Testis (tissue), 3 donors: ENCODE data around the gene PAFAH2. TPM values are rescaled to one million over a fixed set of nuclear protein-coding genes. Genes with fewer than 3 reads are reported as not detected.

Experiments used
- DNase-seq: peaks from one replicate; pipeline ENCODE4 v3.0.0-alpha.2; 2019
- H3K27ac ChIP-seq, 2 donors: fragments of 200-600 bp; sonication (generic); one replicate each; pipeline ENCODE4 v1.5.1; 2019
- H3K27me3 ChIP-seq: fragments of 200-600 bp; sonication (generic); one replicate; pipeline ENCODE4 v1.5.1; 2019
- H3K36me3 ChIP-seq: fragments of 200-600 bp; sonication (generic); one replicate; pipeline ENCODE4 v1.5.1; 2017; ENCODE audit warnings: low read depth; ENCODE audit errors: missing control alignments
- H3K4me1 ChIP-seq: fragments of 200-600 bp; sonication (generic); one replicate; pipeline ENCODE4 v1.5.1; 2019
- H3K4me3 ChIP-seq, 2 donors: fragments of 200-600 bp; sonication (generic); one replicate each; pipeline ENCODE4 v1.5.1; 2017 to 2019
- H3K9me3 ChIP-seq: fragments of 200-600 bp; sonication (generic); one replicate; pipeline ENCODE4 v1.5.1; 2017
- POLR2A ChIP-seq: fragments of 450-650 bp; IDR thresholded peaks from one replicate; pipeline ENCODE4 v1.6.1; 2017; ENCODE audit warnings: antibody characterized with exemption, mild to moderate bottlenecking, moderate library complexity
- WGBS, 2 donors: methylation state at CpG; one replicate each; pipeline ENCODE4 v1.1.5; 2018; 5-methylcytosine and 5-hydroxymethylcytosine counted together
- intact Hi-C: fragments of 100-400 bp; cut with DNase I; formaldehyde crosslinking; loops from one replicate; pipeline ENCODE4 v1.15.1; 2023; ENCODE audit warnings: low total_unique reads
- polyA plus RNA-seq: library from polyadenylated mRNA; stranded (reverse); fragments of 350-450 nt; fragmentation: Illumina TruSeq; extraction: RNeasy Lipid Tissue Mini Kit (QIAGEN cat#74804); gene quantifications from one replicate; pipeline ENCODE4 v1.2.3, GENCODE V29; 2014; ENCODE audit warnings: low read depth, low replicate concordance; ENCODE audit not compliant: insufficient read depth
- total RNA-seq, 2 donors: library from RNA; depleted of rRNA; stranded (reverse); fragments of >200 nt; gene quantifications; one replicate each; pipeline ENCODE4 v1.2.3, GENCODE V29; 2016
- TF ChIP-seq, protein P1 (sequence below), 3 experiments: fragments of 450-650 bp in 2 of 3; fragments of 200-600 bp in 1 of 3; sonication (generic) in 1 of 3; IDR thresholded peaks; one replicate each; pipeline ENCODE4 v1.5.1; 2016 to 2019; ENCODE audit warnings: antibody characterized with exemption in 3 of 3, mild to moderate bottlenecking in 2 of 3, moderate library complexity in 1 of 3

PAFAH2 gene
- total and polyA plus RNA-seq, 3 donors from 2014 or later = 14.5 to 24.1 (median 18.9) TPM

DNA sequence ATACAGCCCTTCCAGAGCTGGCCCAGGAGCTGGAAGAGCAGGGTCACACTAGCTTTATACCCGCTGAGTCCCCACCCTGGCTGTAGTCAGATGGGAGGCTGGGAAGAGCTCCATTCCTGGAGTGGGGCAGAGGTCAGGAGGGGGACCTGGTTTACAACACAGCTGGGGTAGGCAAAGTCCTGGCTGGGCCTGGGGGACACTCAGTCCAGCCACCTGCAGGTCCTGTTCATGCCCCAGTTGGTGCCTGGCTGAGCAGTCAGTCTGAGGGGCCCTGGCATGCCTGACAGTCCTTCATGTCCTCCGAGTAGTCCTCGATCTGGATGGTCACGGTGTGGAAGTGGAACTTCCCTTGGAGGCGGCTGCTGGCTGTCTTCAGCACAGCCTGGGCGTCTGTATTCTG, 41.0 kb upstream of the PAFAH2 start:
- H3K4me1 ChIP-seq = peaks cover 14% of the 10 kb centered on the region
- no peak overlapping the region for H3K4me3 ChIP-seq
- no peak for DNase-seq
- TF ChIP-seq POLR2A = no peak
- TF ChIP-seq, protein P1, sequence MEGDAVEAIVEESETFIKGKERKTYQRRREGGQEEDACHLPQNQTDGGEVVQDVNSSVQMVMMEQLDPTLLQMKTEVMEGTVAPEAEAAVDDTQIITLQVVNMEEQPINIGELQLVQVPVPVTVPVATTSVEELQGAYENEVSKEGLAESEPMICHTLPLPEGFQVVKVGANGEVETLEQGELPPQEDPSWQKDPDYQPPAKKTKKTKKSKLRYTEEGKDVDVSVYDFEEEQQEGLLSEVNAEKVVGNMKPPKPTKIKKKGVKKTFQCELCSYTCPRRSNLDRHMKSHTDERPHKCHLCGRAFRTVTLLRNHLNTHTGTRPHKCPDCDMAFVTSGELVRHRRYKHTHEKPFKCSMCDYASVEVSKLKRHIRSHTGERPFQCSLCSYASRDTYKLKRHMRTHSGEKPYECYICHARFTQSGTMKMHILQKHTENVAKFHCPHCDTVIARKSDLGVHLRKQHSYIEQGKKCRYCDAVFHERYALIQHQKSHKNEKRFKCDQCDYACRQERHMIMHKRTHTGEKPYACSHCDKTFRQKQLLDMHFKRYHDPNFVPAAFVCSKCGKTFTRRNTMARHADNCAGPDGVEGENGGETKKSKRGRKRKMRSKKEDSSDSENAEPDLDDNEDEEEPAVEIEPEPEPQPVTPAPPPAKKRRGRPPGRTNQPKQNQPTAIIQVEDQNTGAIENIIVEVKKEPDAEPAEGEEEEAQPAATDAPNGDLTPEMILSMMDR (IDR thresholded peaks at IDR 0.05) = no peak
- no peak overlapping the region for H3K27ac ChIP-seq
- 87% methylated on average over 6 of the region's 6 CpGs; no CpG with 5 or more reads in 1 of the 2 donors for WGBS, 2 donors
- no peaks in the 10 kb centered on the region for H3K9me3 ChIP-seq
- intact Hi-C loops = loop anchor here (10.0 kb wide), 1 partner anchor 106 kb away; no protein-coding TSS in a partner anchor
- no peaks in the 10 kb centered on the region for H3K36me3 ChIP-seq
- no peaks in the 10 kb centered on the region for H3K27me3 ChIP-seq

DNA sequence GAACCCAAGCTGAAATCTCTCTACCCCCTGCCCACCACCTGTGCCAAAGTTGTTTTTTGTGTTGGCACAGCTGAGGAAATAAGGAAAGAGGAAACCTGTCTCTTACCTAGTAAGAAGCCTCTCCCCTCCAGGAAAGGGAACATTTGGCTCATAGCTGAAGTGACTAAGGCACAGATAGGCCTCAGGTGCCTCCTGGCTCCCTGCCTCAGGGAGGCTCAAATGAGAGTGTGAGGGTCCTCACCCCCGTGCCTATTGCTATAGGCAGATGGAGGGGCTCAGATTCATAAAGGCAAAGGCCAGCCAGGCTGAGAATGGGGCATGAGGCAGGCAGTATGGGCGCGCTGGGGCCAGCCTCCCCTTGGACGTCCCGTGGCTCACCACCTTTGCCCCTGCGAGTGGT, 40.6 kb upstream of the PAFAH2 start:
- intact Hi-C loops = loop anchor here (10.0 kb wide), 1 partner anchor 106 kb away; no protein-coding TSS in a partner anchor
- Histone ChIP-seq H3K27ac (no peak overlapping the region), H3K9me3 (no peaks in the 10 kb centered on the region), H3K4me1 (peaks cover 14% of the 10 kb centered on the region), H3K4me3 (no peak overlapping the region), H3K27me3 (no peaks in the 10 kb centered on the region), H3K36me3 (no peaks in the 10 kb centered on the region)
- 84 to 89% methylated on average over 3 to 6 of the region's 6 CpGs for WGBS, 2 donors
- TF ChIP-seq, protein P1 (IDR thresholded peaks at IDR 0.05) = no peak
- TF ChIP-seq POLR2A = no peak
- no peak for DNase-seq

DNA sequence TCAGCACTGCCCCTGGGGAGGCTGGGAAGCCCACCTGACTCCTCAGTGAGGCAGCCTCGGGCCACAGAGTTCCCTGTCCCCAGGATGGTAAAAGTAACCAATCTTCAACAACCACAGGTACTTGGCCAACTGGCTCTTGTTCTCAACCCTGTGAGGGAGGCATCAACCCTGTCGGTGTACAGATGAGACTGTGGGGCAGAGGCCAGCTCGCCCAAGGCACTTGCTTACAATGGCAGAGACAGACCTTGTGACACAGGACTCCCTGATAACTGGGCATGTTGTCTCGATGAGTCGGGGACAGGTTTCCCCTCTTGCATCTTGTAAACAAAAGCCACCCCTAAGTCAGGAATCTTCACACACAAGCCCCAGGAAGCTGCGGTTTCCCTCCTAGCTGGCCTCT, 40.0 kb upstream of the PAFAH2 start:
- TF ChIP-seq POLR2A = no peak
- TF ChIP-seq, protein P1 (IDR thresholded peaks at IDR 0.05) = no peak
- DNase-seq = no peak
- Histone ChIP-seq H3K4me1 (peaks cover 14% of the 10 kb centered on the region), H3K36me3 (no peaks in the 10 kb centered on the region), H3K27me3 (no peaks in the 10 kb centered on the region), H3K27ac (no peak overlapping the region), H3K9me3 (no peaks in the 10 kb centered on the region), H3K4me3 (no peak overlapping the region)
- intact Hi-C loops = loop anchor here (10.0 kb wide), 1 partner anchor 107 kb away; no protein-coding TSS in a partner anchor
- 76 to 86% methylated on average over 1 to 6 of the region's 6 CpGs for WGBS, 2 donors

DNA sequence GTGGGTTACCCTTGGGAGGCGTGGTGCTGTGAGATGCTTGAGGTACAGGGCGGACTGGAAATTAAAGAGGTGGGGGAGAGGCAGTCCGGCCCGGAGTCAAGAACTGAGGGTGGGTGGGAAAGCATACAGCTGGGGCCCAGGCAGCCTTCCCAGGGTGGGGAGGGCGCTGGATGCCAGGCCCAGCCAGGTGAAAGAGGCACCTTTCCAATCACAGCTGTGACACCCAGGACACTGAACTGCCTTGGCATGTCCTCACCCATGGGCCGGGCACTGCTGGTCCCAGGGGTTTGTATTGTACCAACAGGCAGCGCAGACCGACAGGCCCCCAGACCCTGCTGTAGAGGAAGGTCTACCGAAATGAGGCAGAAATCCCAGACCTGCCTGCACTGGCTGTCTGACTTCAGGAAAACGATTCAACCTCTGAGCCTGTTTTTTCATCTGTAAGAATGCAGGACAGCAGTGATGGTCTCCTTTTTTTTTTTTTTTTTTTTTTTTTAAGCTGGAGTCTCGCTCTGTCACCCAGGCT, 39.0 kb upstream of the PAFAH2 start:
- H3K27me3 ChIP-seq = no peaks in the 10 kb centered on the region
- peaks cover 14% of the 10 kb centered on the region for H3K4me1 ChIP-seq
- intact Hi-C loops = loop anchor here (10.0 kb wide), 1 partner anchor 108 kb away; no protein-coding TSS in a partner anchor
- TF ChIP-seq, protein P1 (IDR thresholded peaks at IDR 0.05) = no peak
- TF ChIP-seq POLR2A = no peak
- H3K36me3 ChIP-seq = no peaks in the 10 kb centered on the region
- H3K4me3 ChIP-seq = peak overlapping the region in 1 of 2 donors; percentile 82
- no peak overlapping the region for H3K27ac ChIP-seq
- no peak for DNase-seq
- 62 to 65% methylated on average over 11 of the region's 11 CpGs for WGBS, 2 donors
- no peaks in the 10 kb centered on the region for H3K9me3 ChIP-seq
